ENCODE data around the gene ZDHHC11.
"Not testable (repeated sequence)": the region's sequence is repeated elsewhere in the genome, so short reads cannot be mapped to it uniquely, and the experiment has no call there.

ZDHHC11 gene

GRCh38 chr5:861442-862366, 10.9 kb upstream of the ZDHHC11 start:
- no peak for DNase-seq (ENCODE audit: low read depth in 1 of 2, low spot score in 1 of 2)
- in situ Hi-C loops (cut with HindIII; ENCODE audit: low pct_unique_long_range_greater_than_20kb, low sequenced_read_pairs): no loop called here

GRCh38 chr5:860506-861150, 9.8 kb upstream of the ZDHHC11 start:
- no peak for DNase-seq (ENCODE audit: low read depth in 1 of 2, low spot score in 1 of 2)
- in situ Hi-C loops (cut with HindIII; ENCODE audit: low pct_unique_long_range_greater_than_20kb, low sequenced_read_pairs): no loop called here
- TF ChIP-seq JUND (IDR thresholded peaks at IDR 0.05; ENCODE audit: low read depth): no peak

More at GRCh38 chr5:861442-862366, 10.9 kb upstream of the ZDHHC11 start:
- TF ChIP-seq JUND (IDR thresholded peaks at IDR 0.05; ENCODE audit: low read depth): no peak

- no peak for DNase-seq (ENCODE audit: low read depth in 1 of 2, low spot score in 1 of 2)
- in situ Hi-C loops (cut with HindIII; ENCODE audit: low pct_unique_long_range_greater_than_20kb, low sequenced_read_pairs): no loop called here
- TF ChIP-seq JUND (IDR thresholded peaks at IDR 0.05; ENCODE audit: low read depth): no peak
Measured at GRCh38 chr5:859798-860296, 9.1 kb upstream of the ZDHHC11 start.

- in situ Hi-C loops (cut with HindIII; ENCODE audit: low pct_unique_long_range_greater_than_20kb, low sequenced_read_pairs): no loop called here
- TF ChIP-seq JUND (IDR thresholded peaks at IDR 0.05; ENCODE audit: low read depth): no peak
- no peak for DNase-seq (ENCODE audit: low read depth in 1 of 2, low spot score in 1 of 2)
Measured at GRCh38 chr5:859391-859790, 8.6 kb upstream of the ZDHHC11 start.

- DNase-seq (ENCODE audit: low read depth in 1 of 2, low spot score in 1 of 2): no peak
- TF ChIP-seq JUND (IDR thresholded peaks at IDR 0.05; ENCODE audit: low read depth): no peak
- in situ Hi-C loops (cut with HindIII; ENCODE audit: low pct_unique_long_range_greater_than_20kb, low sequenced_read_pairs): no loop called here
Measured at GRCh38 chr5:858726-859125, 7.9 kb upstream of the ZDHHC11 start.

DNA sequence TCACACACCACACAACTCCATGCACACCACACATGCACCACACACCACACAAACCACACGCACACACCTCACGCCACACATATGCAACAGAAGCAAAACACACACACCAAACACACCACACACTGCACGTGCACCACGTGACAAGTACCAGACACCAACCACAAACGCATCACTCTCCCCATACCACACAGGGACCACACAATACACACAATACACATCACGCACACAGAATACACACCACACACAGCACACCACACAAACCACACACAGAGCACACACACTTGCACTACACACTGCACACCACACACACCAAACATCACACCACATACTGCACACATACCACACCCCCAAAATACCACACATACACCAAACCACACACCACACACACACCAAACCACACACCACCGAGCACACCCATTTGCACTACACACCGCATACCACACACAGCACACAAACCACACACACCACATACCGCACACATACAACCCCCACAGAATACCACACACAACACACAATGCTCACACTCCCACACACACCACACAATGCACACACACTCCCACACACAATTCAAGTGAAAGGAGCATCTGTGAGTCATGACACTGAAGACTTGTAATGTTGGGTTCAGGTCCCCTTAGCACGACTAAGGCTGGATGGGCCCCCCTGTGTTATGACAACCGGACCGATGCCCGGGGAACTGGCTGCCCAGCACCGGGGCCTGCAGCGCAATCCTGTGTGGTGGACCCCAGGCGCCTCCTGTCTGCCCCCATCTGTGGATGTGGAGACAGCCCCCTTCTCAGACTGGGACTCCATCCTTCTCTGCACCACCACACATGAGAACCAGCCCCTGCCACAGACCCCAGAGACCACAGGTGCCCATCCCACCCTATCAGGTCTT, 6.0 kb upstream of the ZDHHC11 start:
- TF ChIP-seq JUND (IDR thresholded peaks at IDR 0.05; ENCODE audit: low read depth): no peak
- no peak for DNase-seq (ENCODE audit: low read depth in 1 of 2, low spot score in 1 of 2)
- in situ Hi-C loops (cut with HindIII; ENCODE audit: low pct_unique_long_range_greater_than_20kb, low sequenced_read_pairs): no loop called here

DNA sequence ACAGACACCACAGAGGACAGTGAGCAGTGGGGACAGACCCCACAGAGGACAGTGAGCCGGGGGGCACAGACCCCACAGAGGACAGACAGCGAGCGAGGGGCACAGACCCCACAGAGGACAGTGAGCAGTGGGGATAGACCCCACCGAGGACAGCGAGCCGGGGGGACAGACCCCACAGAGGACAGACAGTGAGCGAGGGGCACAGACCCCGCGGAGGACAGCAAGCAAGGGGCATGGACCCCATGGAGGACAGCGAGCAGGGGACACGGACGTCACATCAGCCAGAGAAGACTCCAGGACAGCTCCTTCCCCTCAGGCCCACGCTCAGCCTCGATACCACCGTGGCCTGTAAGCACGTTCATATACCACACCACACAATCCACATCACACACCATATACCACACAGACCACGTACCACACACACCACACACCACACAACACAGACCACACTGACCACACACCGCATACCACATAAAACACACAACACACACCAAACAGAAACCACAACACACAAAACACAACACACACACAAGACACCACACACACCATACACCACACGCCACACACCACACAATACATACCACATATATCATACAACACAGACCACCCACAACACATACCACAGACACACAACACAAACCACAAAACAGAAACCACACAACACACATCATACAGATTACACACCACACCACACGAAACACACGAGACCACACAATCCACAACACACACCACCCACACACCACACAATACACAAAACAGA, 5.2 kb upstream of the ZDHHC11 start:
- TF ChIP-seq JUND (IDR thresholded peaks at IDR 0.05; ENCODE audit: low read depth): no peak
- DNase-seq (ENCODE audit: low read depth in 1 of 2, low spot score in 1 of 2): peak in 1 of 2 experiments; percentile 29
- in situ Hi-C loops (cut with HindIII; ENCODE audit: low pct_unique_long_range_greater_than_20kb, low sequenced_read_pairs): no loop called here

GRCh38 chr5:854966-855743, 4.4 kb upstream of the ZDHHC11 start:
- in situ Hi-C loops (cut with HindIII; ENCODE audit: low pct_unique_long_range_greater_than_20kb, low sequenced_read_pairs): no loop called here
- no peak for TF ChIP-seq JUND (IDR thresholded peaks at IDR 0.05; ENCODE audit: low read depth)
- no peak for DNase-seq (ENCODE audit: low read depth in 1 of 2, low spot score in 1 of 2)

DNA sequence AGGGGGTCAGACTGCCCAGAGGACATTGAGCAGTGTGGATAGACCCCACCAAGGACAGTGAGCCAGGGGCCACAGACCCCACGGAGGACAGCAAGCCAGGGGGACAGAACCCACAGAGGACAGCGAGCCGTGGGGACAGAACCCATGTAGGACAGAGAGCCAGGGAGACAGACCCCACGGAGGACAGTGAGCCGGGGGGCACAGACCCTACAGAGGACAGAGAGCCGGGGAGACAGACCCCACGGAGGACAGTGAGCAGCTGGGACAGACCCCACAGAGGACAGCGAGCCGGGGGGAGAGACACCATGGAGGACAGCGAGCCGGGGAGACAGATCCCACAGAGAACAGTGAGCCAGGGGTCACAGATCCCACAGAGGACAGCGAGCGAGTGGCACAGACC, 3.4 kb upstream of the ZDHHC11 start:
- no peak for DNase-seq (ENCODE audit: low read depth in 1 of 2, low spot score in 1 of 2)
- in situ Hi-C loops (cut with HindIII; ENCODE audit: low pct_unique_long_range_greater_than_20kb, low sequenced_read_pairs): no loop called here
- no peak for TF ChIP-seq JUND (IDR thresholded peaks at IDR 0.05; ENCODE audit: low read depth)

- DNase-seq (ENCODE audit: low read depth in 1 of 2, low spot score in 1 of 2); in situ Hi-C loops (cut with HindIII; ENCODE audit: low pct_unique_long_range_greater_than_20kb, low sequenced_read_pairs): not testable (repeated sequence)
Measured at GRCh38 chr5:853416-854090, 2.8 kb upstream of the ZDHHC11 start.

All from T47D (cell line).